PC-3 (cell line): Measurements from ENCODE around the gene P2RY2.

Experiments
- EZH2 ChIP-seq: fragments of 300-600 bp; sonication (generic); IDR thresholded peaks from one replicate; pipeline ENCODE4 v1.6.1; 2017; ENCODE audit warnings: antibody characterized with exemption, mild to moderate bottlenecking, low read length; ENCODE audit not compliant: unreplicated experiment
- EZH2phosphoT487 ChIP-seq: fragments of 300-600 bp; sonication (generic); IDR thresholded peaks from 2 replicates; pipeline ENCODE4 v1.6.1; 2018; ENCODE audit warnings: mild to moderate bottlenecking, antibody characterized with exemption, low read length, borderline replicate concordance
- TF ChIP-seq, protein P1 (sequence below): fragments of 300-600 bp; sonication (generic); conservative IDR thresholded peaks from 2 replicates; pipeline ENCODE4 v1.5.1; 2017; ENCODE audit warnings: antibody characterized with exemption, low read depth, mild to moderate bottlenecking, low read length

DNA sequence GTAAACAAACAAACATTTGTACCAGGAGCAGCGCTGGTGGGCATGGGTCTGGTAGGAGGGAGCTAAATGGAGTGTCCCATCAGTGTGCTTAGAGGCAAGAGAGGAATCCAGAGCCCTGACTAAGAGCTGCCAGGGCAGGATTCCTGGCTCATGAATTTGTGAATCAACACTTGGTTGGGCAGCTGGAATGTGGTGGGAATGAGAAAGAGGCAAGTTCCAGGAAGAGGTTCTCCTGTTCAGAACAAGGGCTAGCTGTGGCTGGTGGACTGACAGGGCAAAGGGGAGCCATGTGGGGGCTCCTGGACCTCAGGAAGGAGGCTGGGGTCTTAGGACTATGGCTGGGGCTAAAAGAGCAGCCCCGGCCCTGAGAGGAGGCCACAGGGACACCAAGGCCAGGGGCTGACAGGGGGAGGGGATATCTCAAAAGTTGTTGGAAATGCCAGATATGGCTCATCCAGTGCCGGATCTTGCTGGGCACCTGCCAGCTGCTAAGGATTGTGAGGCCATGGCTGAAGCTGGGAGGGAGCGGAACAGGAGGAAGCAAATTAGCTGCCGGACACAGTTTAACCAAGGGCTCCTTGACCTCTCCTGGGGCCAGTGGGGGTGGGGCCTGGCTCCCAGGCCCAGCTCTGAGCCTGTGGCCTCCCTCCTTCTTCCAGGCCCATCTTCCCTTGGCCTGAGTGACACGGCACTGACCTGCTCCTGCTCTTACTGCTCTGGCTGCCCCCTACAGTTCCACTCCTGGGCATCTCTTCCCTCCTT, 39.4 kb downstream of the P2RY2 start:
- TF ChIP-seq, protein P1, sequence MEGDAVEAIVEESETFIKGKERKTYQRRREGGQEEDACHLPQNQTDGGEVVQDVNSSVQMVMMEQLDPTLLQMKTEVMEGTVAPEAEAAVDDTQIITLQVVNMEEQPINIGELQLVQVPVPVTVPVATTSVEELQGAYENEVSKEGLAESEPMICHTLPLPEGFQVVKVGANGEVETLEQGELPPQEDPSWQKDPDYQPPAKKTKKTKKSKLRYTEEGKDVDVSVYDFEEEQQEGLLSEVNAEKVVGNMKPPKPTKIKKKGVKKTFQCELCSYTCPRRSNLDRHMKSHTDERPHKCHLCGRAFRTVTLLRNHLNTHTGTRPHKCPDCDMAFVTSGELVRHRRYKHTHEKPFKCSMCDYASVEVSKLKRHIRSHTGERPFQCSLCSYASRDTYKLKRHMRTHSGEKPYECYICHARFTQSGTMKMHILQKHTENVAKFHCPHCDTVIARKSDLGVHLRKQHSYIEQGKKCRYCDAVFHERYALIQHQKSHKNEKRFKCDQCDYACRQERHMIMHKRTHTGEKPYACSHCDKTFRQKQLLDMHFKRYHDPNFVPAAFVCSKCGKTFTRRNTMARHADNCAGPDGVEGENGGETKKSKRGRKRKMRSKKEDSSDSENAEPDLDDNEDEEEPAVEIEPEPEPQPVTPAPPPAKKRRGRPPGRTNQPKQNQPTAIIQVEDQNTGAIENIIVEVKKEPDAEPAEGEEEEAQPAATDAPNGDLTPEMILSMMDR = no peak
- TF ChIP-seq EZH2 = no peak
- no peak for TF ChIP-seq EZH2phosphoT487
